NCI-H2196 (cell line): Measurements from ENCODE around the gene FXYD6.

Source experiments
- DNase-seq: peaks from one replicate; lab custom pipeline; 2025; ENCODE audit not compliant: unreplicated experiment; lab: John Stamatoyannopoulos, UW

Gene FXYD6

DNA sequence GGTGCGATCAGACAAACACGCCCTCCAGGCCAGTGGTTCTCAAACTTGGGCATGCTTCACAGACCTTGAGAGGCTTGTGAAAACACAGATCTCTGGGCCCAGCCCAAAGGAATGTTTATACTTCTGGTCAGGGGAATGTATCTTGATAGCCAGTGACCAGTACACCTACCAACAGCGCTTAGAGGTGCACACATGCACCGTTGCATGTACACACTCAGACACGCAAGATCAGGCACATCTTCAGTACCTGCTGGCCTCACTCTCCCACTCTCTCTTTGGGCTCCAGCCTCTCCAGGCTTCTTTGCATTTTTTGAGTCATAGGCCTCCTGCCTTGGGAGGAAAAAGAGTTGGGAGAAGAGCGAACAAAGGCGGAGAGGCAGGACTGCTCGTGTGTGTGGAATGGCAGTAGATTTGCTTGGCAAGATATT lies 11.7 kb upstream of the FXYD6 start:
- no peak for DNase-seq

DNA sequence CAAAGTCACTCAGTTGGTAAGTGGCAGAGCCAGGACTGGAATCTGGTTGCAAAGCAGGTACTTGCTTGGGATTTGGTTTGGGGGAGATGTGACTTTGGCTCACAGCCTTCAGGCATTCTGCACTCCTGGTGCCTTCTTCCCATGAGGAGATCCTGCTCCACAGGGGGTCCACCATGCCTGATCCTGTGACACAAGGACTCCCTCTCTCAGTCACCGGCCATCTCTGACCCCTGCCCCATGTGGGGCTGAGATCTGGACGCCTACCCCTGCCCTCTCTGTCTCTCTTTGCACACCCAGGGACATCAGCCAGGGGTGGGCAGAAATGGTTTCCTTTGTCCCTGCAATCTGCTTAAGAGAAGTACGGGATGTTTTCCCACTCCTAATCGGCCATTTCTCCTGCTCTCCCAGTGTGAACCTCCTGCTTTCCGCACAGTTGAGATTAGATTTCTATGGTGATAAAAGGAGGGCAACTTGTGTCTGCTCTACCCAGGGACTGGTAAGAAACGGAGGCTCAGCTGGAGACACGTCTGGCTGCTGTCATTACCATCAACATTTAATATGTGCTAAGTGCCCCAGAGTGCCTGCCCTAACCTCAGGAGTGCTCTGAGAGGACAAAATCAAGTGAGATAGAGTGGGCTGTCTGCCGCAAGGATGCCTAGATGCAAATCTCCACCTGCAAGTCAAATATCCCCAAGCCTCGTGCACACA lies 11.1 kb upstream of the FXYD6 start:
- DNase-seq = no peak

DNA sequence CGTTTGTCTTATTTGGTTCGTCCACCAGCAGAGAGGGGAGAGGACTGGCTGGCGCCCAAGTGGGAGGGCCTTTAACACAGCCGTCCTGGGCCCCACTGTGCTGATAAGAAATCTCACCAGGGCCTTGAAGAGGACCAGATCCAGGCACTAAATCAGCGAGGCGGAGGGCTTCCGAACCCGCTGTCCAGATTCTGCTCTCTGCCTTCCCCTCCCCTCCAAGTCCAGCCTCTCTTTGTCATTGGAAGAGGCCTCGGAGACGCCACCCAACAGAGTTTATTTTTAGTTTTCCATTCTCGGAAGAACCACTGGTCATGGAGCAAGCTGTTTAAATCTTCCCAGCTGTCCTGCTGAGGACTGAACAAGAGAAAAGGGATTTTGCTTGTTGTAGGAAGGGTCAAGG lies 9.3 kb upstream of the FXYD6 start:
- no peak for DNase-seq

DNA sequence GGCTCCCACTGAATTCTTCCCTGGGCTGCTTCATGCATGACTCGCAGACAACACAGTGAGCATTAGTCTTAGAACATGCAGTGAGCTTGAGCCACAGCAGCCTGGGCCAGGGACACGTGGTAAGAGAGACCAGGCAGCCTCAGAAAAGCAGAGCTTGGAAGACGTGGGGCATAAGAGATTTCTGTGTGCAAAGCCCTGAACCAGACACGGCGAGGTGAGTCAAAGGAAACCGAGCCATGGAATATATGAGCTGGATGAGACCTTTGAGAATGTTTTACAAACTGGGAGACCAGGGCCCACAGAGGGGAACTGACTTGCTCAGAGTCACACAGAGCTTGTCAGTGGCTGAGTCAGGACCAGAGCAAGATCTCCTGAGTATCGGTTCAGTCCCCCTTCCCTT lies 8.5 kb upstream of the FXYD6 start:
- DNase-seq = no peak

DNA sequence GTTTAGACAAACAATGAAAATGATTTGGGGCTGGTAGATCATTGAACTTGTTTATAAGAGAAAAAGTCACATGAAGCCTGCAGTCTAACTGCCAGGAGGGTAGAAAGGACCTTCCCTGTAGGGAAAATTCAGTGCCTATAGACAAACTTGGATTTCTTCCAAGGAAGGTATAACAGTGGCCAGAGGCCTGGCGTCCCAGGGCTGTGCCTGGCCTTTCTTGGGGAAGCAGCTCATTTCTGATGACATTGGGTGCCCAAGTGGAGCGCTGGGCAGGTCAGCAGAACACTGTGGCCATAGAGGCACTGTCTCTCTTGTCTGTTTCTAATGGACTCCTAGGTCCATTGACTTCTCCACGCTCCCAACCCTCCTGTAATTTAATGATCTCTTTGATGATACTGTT lies 6.6 kb upstream of the FXYD6 start:
- no peak for DNase-seq

DNA sequence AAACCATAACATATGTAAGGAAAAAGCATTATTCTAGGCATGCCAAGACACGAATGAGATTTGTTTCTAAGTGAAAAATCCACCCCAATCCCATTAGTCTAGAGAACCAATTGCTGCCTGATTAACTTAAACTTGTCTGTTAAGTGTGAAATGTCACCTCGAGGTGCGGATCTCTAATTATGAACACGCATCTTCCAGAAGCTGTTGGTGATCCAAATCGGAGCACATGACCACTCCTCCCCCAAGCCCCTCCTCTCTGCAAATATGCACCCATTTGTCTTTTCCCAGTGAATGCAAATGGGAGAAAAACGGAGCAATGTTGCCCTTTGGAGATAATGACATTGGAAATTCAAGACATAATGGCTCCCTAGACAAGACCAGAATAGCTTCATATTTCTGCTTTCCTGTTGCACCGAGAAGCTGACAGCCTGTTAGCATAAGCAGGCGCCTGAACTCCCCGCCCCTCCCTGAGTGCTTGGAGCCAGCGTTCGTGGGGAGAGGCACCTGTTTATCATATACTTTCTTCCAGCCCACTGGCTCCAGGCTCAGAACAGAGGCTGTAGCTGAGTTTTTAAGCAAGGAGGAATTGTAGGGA lies 6.0 kb upstream of the FXYD6 start:
- DNase-seq = no peak

DNA sequence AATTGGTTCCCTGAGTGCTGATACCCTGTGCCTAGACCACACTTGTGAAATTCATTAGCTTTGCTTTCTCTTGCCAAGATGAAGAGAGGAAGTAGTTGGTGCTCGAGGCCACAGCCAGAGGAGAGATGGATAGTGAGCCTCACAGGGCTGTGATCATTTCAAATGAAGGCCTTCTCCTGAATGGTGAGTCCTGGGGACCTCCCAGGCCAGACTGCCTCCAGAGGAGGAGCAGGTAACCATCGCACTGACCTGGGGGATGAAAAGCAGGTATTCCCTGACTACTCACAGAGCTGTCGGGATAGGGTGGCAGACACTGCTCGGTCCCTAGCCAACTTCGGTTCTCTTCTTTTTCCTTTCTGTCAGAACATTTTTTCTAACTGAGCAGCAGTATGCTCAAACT lies 4.8 kb upstream of the FXYD6 start:
- DNase-seq = no peak

DNA sequence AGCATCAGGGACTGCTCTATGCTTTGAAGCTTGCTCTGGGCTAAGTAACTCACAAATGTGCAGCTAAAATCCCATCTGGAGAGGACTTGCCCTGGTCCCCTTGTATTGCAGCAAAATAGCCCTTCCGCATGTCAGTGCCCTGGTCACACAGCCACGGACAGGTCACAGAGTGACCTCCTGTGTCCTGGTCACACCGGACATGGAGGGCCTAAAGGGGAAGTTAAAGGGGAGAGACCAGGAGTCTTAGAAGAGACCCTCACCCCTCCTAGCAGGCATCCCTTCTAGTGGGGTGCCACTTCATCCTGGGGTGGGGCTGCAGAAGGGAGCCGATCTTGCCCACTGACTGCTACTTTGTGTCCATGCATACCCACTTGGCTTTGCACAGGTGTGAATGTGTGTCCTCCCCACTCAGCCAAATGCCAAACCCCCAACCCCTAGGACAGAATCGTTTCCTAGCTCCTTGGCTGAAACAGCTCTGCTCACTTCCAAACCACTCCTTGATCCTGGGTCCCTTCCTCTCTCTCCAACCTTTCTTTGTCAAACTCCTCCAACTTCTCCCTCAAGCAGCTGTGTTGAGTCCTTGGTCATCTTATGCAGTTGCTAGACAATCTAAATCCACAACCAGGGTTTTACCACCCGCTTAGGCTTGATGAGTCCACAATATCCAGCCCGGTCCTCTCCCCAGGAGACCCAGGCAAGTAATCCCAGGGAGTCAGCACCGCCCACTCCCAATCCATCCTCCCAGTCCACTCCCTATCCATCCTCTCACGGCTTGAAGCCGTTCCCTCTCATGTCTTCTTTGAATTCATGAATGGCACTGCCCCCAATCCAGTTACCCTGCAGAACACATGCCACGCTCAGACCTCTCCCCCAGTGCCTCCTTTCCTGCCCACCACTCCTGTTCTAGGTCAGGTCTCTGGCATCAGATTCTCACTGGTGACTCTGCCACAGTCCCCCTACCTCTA lies 3.3 kb upstream of the FXYD6 start:
- DNase-seq = no peak

DNA sequence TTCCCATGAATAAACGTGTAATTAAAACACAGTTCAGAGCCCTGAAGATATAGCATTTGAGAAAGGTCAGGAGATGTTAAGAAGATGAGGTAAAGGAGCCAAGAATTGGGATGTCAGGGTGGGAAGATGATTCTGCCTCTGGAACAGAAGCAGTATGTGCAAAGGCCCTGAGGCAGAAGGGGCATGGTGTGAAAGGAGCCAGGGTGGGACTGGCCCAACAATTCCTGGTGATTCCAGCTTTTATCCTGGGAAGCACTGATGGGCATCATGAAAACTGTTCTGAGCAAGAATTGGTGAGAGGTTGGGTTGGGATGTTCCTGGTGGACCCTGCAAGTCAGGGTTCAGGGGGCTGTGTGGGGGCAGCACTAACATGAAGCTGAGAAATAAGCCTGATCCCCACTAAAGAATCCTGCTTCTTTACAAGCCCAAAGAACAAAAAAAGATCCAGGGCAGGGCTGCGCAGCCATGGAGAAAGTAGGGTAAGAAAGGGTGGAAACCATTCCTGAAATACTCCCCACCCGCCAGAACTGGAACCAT lies 2.5 kb upstream of the FXYD6 start:
- no peak for DNase-seq

DNA sequence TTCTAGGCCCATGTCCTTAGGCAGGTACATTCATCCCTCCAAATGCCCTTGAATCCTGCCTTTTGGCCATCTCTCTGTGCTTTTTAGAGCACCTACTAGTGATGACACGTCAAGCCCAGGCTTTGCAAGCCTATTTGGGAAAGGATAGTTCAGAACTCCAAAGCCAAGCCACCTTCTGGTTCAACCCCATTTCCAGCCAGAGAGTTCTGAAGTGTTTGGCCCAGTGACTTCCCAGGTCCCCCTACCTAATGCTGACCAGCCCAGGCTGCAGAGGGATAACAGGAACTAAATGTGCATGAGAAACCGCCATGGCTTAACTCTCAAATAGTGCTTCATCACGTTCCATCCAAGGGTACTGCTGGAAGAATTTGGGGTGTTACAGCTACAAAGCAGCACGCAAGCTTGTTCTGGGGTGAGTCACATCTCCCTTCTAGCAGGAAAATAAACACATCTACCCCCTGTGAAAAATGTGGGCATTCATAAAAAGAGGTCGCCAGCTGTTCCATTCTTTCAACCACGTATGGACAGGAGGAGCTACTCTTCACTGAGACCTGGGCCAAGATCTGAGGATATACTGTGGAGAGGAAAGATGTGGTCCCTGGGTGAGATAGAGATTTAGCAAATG lies 2.0 kb upstream of the FXYD6 start:
- DNase-seq = no peak

DNA sequence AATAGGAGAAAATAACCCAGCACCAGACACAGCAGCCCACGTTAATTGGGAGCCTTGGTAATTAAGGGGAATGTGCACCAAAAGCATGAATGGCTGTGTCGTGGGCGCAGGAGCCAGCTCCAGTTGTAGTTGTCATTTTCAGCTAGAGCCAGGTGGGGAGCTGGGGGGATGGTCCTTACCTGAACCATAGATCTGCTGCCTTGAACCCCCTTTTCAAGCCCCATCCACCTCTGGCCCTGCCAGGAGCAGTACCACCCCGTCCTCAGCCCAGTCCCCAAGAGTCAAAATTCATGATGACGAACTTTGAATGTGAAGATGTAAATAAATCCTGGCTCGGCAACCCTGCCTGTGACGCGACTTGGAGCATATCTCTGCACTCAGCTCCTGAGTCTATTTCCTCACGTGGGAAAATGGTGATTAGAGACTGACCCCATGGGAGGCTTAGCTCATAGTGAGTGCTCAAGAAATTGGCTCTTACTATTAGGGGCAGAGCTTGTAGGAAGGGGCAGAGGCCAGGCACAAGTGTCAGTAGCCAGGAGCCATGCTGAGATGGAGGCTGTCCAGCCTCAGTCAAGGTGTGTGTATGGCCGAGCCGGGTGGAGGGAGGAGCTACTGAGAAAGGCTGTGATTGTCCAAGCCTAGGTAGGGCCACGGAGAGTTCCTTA lies 794 bp upstream of the FXYD6 start:
- DNase-seq = peak; percentile 49

DNA sequence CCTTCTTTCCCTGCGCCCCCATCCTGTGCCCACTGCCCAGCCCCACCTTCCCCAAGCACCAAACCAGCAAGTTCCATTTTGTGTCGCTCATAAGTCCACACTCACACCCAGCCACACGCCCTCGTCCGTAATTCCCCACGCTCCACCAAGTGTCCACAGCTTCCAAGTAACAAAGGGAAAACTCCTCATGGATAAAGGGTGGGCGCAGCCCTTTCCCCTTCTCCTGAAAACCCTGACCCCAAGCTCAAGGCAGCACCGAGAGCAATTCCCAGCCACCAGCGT lies 458 bp downstream of the FXYD6 start:
- no peak for DNase-seq

DNA sequence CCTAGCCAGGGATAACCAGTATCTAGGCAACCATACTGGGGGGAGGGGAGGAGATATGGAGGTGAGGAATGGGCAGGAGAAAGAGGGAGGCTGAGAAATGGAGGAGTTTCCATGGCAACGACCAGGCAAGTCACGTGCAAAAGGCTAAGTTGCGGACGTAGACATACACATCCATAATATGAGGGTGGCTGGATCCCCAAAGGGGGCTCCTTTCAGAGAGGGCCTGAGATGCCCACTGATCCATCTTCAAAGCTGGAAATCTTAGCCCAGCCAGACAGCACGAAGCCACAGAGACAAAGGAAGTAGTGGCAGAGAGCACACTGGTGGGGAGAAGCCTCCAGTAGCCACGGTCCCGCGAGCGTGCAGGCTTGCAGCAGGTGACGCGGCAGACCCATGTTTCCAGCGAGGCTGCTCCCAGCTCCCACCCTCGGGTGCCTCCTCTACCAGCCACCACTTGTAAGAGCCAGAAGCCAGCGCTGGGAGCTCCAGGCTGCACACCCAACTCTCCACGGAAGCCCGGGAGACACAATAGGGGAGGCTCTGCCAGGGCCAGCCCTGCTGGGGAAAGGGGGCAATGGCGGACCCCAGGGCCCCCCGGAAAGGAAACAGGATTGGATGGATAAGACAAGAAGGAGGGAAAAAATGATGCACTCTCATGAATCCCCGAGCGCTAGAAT lies 938 bp downstream of the FXYD6 start:
- DNase-seq = peak; percentile 51

DNA sequence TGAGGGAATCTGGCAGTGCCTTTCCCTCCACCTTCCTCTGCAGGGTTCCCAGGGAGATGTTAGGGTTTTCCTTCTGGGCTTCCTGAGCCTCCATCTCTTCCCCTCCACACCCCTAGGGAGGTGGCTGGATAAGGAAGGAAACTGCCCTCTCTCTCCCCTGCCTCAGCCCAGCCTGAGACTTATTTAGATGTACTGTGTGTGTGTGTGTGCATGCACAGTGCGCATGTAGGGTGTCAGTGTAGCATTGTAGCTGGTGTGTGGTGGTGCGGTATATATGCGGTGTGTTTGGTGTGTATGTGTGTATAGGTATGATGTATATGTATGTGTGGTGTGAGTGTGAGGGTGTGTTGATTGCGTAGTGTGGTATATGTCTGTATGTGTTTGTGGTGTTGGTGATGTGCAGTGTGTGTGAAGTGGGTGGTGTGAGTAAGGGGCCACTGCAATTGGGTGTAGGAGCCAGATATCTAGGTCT lies 1.5 kb downstream of the FXYD6 start:
- DNase-seq = no peak

DNA sequence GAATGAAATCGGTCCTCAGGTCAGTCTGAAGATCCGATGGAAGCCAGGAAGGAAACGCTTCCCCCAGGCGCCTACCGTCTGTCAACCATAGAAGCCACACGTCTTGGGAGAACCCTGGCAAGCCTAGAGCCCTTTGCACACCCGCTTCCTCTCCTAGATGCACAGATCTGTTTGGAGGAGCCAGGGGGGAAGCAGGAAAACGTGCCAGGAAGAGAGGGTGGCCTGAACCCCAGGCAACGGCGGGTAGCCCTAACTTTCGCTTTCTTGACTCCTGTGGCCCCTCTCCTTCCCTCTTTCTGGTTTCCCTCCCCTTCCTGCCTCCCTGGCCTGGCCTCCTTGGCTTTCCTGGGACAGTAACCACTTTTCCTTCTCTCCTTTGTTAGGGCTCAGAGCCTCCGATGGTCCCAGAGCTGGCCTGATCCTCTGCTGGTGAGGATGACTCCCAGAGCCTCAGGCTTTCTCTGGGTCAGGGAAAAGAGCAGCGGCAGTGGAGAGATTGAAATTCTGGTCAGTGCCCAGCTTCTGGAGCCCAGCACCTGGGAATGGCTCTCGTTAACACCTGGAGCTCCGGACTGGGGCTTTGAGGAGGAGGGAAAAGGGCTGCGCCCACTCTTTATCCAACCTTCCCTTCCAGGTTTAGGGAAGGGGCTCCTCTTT lies 2.1 kb downstream of the FXYD6 start:
- DNase-seq = no peak

DNA sequence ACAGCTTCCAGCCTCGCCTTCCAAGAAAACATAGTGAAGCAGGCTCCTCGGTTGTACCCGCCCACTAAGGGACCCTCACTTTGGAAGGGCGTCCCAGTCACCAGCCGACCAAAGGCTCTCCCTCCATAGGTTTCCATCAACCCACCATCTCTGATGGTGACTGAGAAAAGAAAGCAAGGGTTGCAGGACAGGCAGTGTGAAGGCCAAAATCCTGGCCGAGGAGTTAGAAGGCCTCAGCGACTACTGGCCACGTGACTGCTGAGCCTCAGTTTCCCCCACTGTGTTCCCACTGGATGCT lies 2.7 kb downstream of the FXYD6 start:
- DNase-seq = no peak

DNA sequence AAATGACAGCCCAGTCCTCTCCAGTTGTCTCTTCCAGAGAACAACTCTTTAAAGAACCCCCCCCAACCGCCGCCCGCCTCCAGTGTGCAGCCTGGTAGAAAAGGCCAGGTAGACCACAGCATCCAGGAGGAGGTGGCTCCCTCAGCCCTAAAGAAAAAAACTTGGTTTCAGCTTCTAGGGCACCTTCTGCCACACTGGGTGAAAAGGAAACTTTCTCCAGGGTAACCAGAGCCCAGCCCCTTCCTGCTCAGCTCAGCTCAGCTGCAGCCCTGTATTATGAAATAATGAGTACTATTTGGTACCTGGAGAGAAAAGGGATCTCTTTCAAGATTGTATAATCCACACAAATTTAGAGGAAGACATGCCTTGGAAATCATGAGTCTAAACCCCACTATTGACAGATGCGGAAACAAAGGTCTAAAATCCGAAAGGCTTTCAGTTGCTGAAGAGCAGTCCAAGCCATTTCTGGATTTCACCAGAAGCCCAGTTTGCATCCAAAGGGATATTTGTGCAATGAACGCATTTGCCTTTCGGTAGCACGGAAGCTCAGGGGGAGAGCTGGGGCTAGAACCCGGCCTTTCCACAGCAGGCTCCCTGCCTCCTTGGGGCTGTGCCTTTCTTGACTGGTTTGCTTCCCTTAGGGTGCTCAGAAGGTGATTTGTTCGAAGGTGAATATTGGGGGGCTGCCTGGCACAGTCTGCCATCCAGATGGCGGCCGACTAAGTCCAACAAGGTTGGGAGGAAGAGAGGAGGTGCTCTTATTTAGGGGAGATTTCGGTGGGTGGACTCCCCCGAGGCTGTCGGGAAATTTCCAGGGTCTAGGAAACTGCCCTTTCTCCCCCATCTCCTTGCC lies 3.3 kb downstream of the FXYD6 start:
- no peak for DNase-seq

DNA sequence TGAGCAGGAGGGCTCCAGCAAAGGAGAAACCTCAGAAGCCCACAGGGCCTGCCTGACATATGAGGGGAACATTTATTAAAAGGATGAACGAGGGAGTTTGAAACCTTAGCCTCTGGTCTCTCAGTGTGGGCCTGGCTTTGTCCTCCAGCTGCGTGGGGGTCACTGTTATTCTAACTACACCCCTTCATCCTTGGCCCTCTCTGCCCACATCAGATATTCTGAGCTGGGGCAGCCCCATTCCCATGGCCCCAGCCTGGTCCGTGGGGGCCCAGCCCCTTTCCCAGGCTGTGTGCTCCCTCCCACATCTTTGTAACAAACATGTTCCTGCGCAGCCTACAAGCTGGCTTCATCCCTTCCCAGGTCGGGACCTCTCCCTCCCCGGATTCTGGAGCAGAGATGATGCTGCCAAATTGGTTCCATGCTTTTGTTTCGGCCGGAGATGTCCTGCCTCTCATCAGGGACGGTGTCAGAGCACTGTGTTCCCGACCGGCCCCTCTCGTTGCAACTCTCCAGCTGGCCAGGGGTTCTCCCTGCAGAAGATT lies 4.0 kb downstream of the FXYD6 start:
- DNase-seq = no peak

DNA sequence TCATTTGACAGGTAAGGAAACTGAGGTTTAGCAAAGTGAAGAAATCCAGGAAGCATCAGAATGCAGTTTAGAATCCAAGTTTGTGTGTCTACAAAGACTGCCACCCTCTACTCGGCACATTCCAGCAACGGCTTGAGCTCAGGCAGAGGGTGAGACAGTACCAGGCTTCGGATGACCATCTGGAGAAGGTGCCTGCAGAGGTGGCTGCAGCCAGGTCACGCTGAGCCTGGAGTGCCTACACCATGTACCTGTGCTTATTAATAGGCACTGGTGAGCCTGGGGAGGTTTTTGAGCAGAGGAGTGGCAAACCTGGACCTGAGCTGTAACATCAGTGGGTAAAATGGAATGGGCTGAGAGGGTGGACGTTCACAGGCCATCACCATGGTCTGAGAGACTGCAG lies 4.7 kb downstream of the FXYD6 start:
- no peak for DNase-seq
